PC-9 (cell line): Measurements from ENCODE around the gene AHRR. TPM values are rescaled to one million over a fixed set of nuclear protein-coding genes. Genes with fewer than 3 reads are reported as not detected.
A peak's percentile ranks its signal among the peaks of the same experiment; 100 is the strongest.
"Not testable (repeated sequence)": the region's sequence is repeated elsewhere in the genome, so short reads cannot be mapped to it uniquely, and the experiment has no call there.

Experiments used
- BruUV-seq: library from RNA; stranded (reverse); fragments of 400-500 nt; replicated peaks from 2 replicates; lab custom pipeline; 2021; lab: Mats Ljungman, UMichigan
- CTCF ChIA-PET: fragments of 300-600 bp; sonication (Branson Sonifier 250); formaldehyde crosslinking; loops from one replicate; lab custom pipeline; 2022; ENCODE audit warnings: antibody characterized with exemption; lab: Charles Lee
- POLR2A ChIA-PET: fragments of 300-600 bp; sonication (Branson Sonifier 250); formaldehyde crosslinking; loops from one replicate; lab custom pipeline; 2022; ENCODE audit warnings: antibody characterized with exemption; ENCODE audit not compliant: unreplicated experiment; lab: Charles Lee
- DNase-seq, 2 experiments: peaks; one replicate each; pipeline versions ENCODE4 v3.0.0 to v3.0.0-alpha.2; 2015 to 2022; ENCODE audit warnings: mixed read lengths in 1 of 2
- H2AFZ ChIP-seq: fragments of 200-600 bp; sonication (generic); 2 replicates; pipeline ENCODE4 v1.8.1; 2017; ENCODE audit warnings: antibody characterized with exemption
- H3F3A ChIP-seq: fragments of 200-600 bp; sonication (generic); 2 replicates; pipeline ENCODE4 v1.8.1; 2017; ENCODE audit warnings: antibody characterized with exemption, mild to moderate bottlenecking, low read depth; ENCODE audit not compliant: insufficient read depth
- H3K27ac ChIP-seq: fragments of 200-600 bp; sonication (generic); 2 replicates; pipeline ENCODE4 v1.6.1; 2016; ENCODE audit warnings: mixed run types
- H3K27me3 ChIP-seq: fragments of 200-600 bp; sonication (generic); 2 replicates; pipeline ENCODE4 v1.6.1; 2016; ENCODE audit warnings: low read depth, mixed run types; ENCODE audit not compliant: insufficient read depth
- H3K36me3 ChIP-seq: fragments of 200-600 bp; sonication (generic); 2 replicates; pipeline ENCODE4 v1.6.1; 2016; ENCODE audit warnings: low read depth, mixed run types
- H3K4me1 ChIP-seq: fragments of 200-600 bp; sonication (generic); replicated peaks from 2 replicates; pipeline ENCODE4 v1.6.1; 2016; ENCODE audit warnings: mixed run types; ENCODE audit not compliant: insufficient read depth
- H3K4me2 ChIP-seq: fragments of 200-600 bp; sonication (generic); 2 replicates; pipeline ENCODE4 v1.6.1; 2017; ENCODE audit warnings: mixed run types
- H3K4me3 ChIP-seq: fragments of 200-600 bp; sonication (generic); 2 replicates; pipeline ENCODE4 v1.6.1; 2016; ENCODE audit warnings: mixed run types
- H3K79me2 ChIP-seq: fragments of 200-600 bp; sonication (generic); 2 replicates; pipeline ENCODE4 v1.6.1; 2017; ENCODE audit warnings: low read depth, mixed run types
- H3K9me2 ChIP-seq: fragments of 200-600 bp; sonication (generic); 2 replicates; pipeline ENCODE4 v1.8.1; 2017; ENCODE audit warnings: mild to moderate bottlenecking; ENCODE audit not compliant: insufficient read depth
- H3K9me3 ChIP-seq: fragments of 200-600 bp; sonication (generic); 2 replicates; pipeline ENCODE4 v1.8.1; 2016; ENCODE audit warnings: low read depth; ENCODE audit not compliant: insufficient read depth
- H4K20me1 ChIP-seq: fragments of 200-600 bp; sonication (generic); 2 replicates; pipeline ENCODE4 v1.8.1; 2017; ENCODE audit not compliant: insufficient read depth
- CTCF ChIP-seq: fragments of 200-600 bp; sonication (generic); conservative IDR thresholded peaks from 2 replicates; pipeline ENCODE4 v1.6.1; 2017; ENCODE audit warnings: mixed run types, antibody characterized with exemption, mild to moderate bottlenecking, moderate library complexity
- EZH2 ChIP-seq: fragments of 200-600 bp; sonication (generic); IDR thresholded peaks from 2 replicates; pipeline ENCODE4 v1.8.0; 2017; ENCODE audit warnings: antibody characterized with exemption, low read depth
- intact Hi-C: fragments of 100-400 bp; cut with micrococcal nuclease; formaldehyde crosslinking; loops from one replicate; pipeline ENCODE4 v1.10.0; 2022; ENCODE audit not compliant: unreplicated experiment
- total RNA-seq: library from RNA; stranded (reverse); gene quantifications from 2 replicates; pipeline ENCODE4 v1.2.3, GENCODE V29; 2021

The AHRR gene
- total RNA-seq, 1 experiment from 2014 or later: 7.2 TPM

- Histone ChIP-seq H3K9me3 (no peaks in the 10 kb centered on the region), H3K4me2 (peak overlapping the region; percentile 30)
- TF ChIP-seq EZH2: no peak
- no peak for TF ChIP-seq CTCF
Observed at GRCh38 chr5:485946-486491, 164.5 kb downstream of the AHRR start.

GRCh38 chr5:486597-486996 is 165.1 kb downstream of the AHRR start:
- H3K9me2 ChIP-seq, POLR2A ChIA-PET, H3K27ac ChIP-seq, H3K9me3 ChIP-seq, H4K20me1 ChIP-seq, H2AFZ ChIP-seq, H3K79me2 ChIP-seq, H3K4me1 ChIP-seq, DNase-seq, H3K4me2 ChIP-seq, intact Hi-C loops, H3K4me3 ChIP-seq, CTCF ChIA-PET, BruUV-seq, H3F3A ChIP-seq, H3K36me3 ChIP-seq: not testable (repeated sequence)
- peaks cover 16% of the 10 kb centered on the region for H3K27me3 ChIP-seq

More at GRCh38 chr5:485946-486491, 164.5 kb downstream of the AHRR start:
- Histone ChIP-seq H3K27me3 (peaks cover 10% of the 10 kb centered on the region), H3K9me2 (no peaks in the 10 kb centered on the region), H3K4me1 (0 out of 2 replicates have a peak, but pooled peaks cover 8% of the 10 kb centered on the region), H4K20me1 (no peaks in the 10 kb centered on the region; the same call in 1 of the 2 replicates), H3K79me2 (no peaks in the 10 kb centered on the region), H3K36me3 (no peaks in the 10 kb centered on the region), H3K27ac (no peak overlapping the region), H3K4me3 (no peak overlapping the region), H2AFZ (no peak overlapping the region), H3F3A (peaks cover 3% of the 10 kb centered on the region; the same call in 1 of the 2 replicates)
- peak in 1 of 2 experiments; percentile 41 for DNase-seq
- ChIA-PET POLR2A (no interaction called here), CTCF (no interaction called here)
- BruUV-seq: no TSS peak
- intact Hi-C loops: no loop called here

Other genes with a start within 250 kb of the AHRR start
- not detected in 2 replicates for gene PLEKHG4B, start 229.5 kb upstream of the AHRR start, total RNA-seq
- not detected in 2 replicates for gene LRRC14B, start 130.2 kb upstream of the AHRR start, total RNA-seq
- gene CCDC127, start 103.6 kb upstream of the AHRR start, total RNA-seq: 24.1 and 31.1 TPM in 2 replicates
- 347 and 443 TPM in 2 replicates for gene SDHA, start 103.4 kb upstream of the AHRR start, total RNA-seq
- 314 and 334 TPM in 2 replicates for gene PDCD6, start 50.1 kb upstream of the AHRR start, total RNA-seq
- 155 and 188 TPM in 2 replicates for gene EXOC3, start 121.5 kb downstream of the AHRR start, total RNA-seq
- 5.2 and 5.6 TPM in 2 replicates for gene SLC9A3, start 202.7 kb downstream of the AHRR start, total RNA-seq